ENCODE results near the gene LRRK1. TPM values are rescaled to one million over a fixed set of nuclear protein-coding genes. Genes with fewer than 3 reads are reported as not detected.

Gene LRRK1
- total and polyA plus RNA-seq, 8 donors, result 4.3 to 19.4 (median 11.1) TPM

GRCh38 chr15:100913961-100914360 is 5.2 kb upstream of the LRRK1 start:
- DNase-seq (no peak), FAIRE-seq (no peak), ATAC-seq (no peak)
- intact Hi-C loops (cut with DNase I), result no loop called here
- peaks cover 0 to 5% (median 0%) of the 10 kb centered on the region in 3 donors for H3K36me3 ChIP-seq
- H3K27me3 ChIP-seq, result no peaks in the 10 kb centered on the region
- H3K4me1 ChIP-seq, result peaks cover 0 to 6% (median 5%) of the 10 kb centered on the region in 3 donors
- no peak overlapping the region for H3K4me3 ChIP-seq
- H3K27ac ChIP-seq, result no peak overlapping the region
- no peaks in the 10 kb centered on the region for H3K9me3 ChIP-seq
- no peak for TF ChIP-seq CTCF (IDR thresholded peaks at IDR 0.05)
- WGBS, 2 donors, result 86 to 91% methylated on average over 4 of the region's 4 CpGs

- DNase-seq, result no peak
- no peak overlapping the region for H3K27ac ChIP-seq
- peaks cover 0 to 6% (median 5%) of the 10 kb centered on the region in 3 donors for H3K4me1 ChIP-seq
- peaks cover 0 to 5% (median 0%) of the 10 kb centered on the region in 3 donors for H3K36me3 ChIP-seq
- no peak overlapping the region for H3K4me3 ChIP-seq
- H3K9me3 ChIP-seq, result no peaks in the 10 kb centered on the region
- no peaks in the 10 kb centered on the region for H3K27me3 ChIP-seq
- intact Hi-C loops (cut with DNase I), result loop anchor here in 2 of 3 donors (5.0 kb wide), 1 partner anchor 92 kb away; no protein-coding TSS in a partner anchor
- no peak for ATAC-seq
- FAIRE-seq, result no peak
- WGBS, 2 donors, result 84 to 87% methylated on average over 6 of the region's 6 CpGs
- no peak for TF ChIP-seq CTCF (IDR thresholded peaks at IDR 0.05)
These were observed 4.3 kb upstream of the LRRK1 start for GRCh38 chr15:100914876-100915275.

- peak; percentile 77 to 93 (median 84) for DNase-seq
- Histone ChIP-seq H3K4me3 (peak overlapping the region; percentile 27 to 83 (median 74)), H3K27me3 (no peaks in the 10 kb centered on the region), H3K9me3 (no peaks in the 10 kb centered on the region), H3K36me3 (no peaks in the 10 kb centered on the region), H3K27ac (peak overlapping the region; percentile 28 to 67 (median 58)), H3K4me1 (peaks cover 0 to 9% (median 5%) of the 10 kb centered on the region in 3 donors)
- WGBS, 2 donors, result 2 to 3% methylated on average over 42 of the region's 42 CpGs
- peak; percentile 93 to 98 (median 94) for ATAC-seq
- intact Hi-C loops (cut with DNase I), result loop anchor here in 2 of 3 donors (5.0 kb wide), 1 partner anchor 89 kb away; no protein-coding TSS in a partner anchor
- no peak for FAIRE-seq
- TF ChIP-seq CTCF (IDR thresholded peaks at IDR 0.05), result peak; percentile 89 to 94 (median 91)
These were observed 995 bp upstream of the LRRK1 start for GRCh38 chr15:100918034-100918689.

GRCh38 chr15:100919481-100920405 is 586 bp downstream of the LRRK1 start:
- peak overlapping the region; percentile 27 to 83 (median 71) for H3K4me3 ChIP-seq
- H3K36me3 ChIP-seq, result no peaks in the 10 kb centered on the region
- peak in 3 of 4 donors; percentile 5 to 29 (median 27) for ATAC-seq
- no peak for FAIRE-seq
- intact Hi-C loops (cut with DNase I), result loop anchor here in 2 of 3 donors (5.0 kb wide), 1 partner anchor 88 kb away; no protein-coding TSS in a partner anchor
- 2% methylated on average over 66 to 80 of the region's 80 CpGs for WGBS, 2 donors
- peak in 5 of 6 donors; percentile 41 to 82 (median 51) for DNase-seq
- no peaks in the 10 kb centered on the region for H3K27me3 ChIP-seq
- TF ChIP-seq CTCF (IDR thresholded peaks at IDR 0.05), result no peak
- peak overlapping the region in 1 of 4 donors; percentile 7 for H3K27ac ChIP-seq
- H3K9me3 ChIP-seq, result no peaks in the 10 kb centered on the region
- H3K4me1 ChIP-seq, result peaks cover 0 to 9% (median 5%) of the 10 kb centered on the region in 3 donors
